H9 (cell line): ENCODE data around the gene EIF1AD. TPM values are rescaled to one million over a fixed set of nuclear protein-coding genes. Genes with fewer than 3 reads are reported as not detected.

Source experiments
- DNase-seq: peaks from one replicate; pipeline ENCODE4 v3.0.0-alpha.2; 2017
- H2AFZ ChIP-seq: one replicate; pipeline ENCODE4 v1.6.1; 2013; ENCODE audit warnings: mild to moderate bottlenecking, low read length, control low read depth, moderate library complexity
- H2AK5ac ChIP-seq: 2 replicates; pipeline ENCODE4 v1.6.1; 2013; ENCODE audit warnings: low read length, control low read depth, mixed read lengths; ENCODE audit not compliant: insufficient read length
- H2BK120ac ChIP-seq: one replicate; pipeline ENCODE4 v1.6.1; 2013; ENCODE audit warnings: low read depth, mild to moderate bottlenecking, low read length, control low read depth, inconsistent platforms; ENCODE audit not compliant: poor library complexity, severe bottlenecking
- H2BK12ac ChIP-seq: 2 replicates; pipeline ENCODE4 v1.6.1; 2013; ENCODE audit warnings: low read length, control low read depth, mixed read lengths, low read depth; ENCODE audit not compliant: insufficient read length
- H2BK15ac ChIP-seq: 2 replicates; pipeline ENCODE4 v1.6.1; 2013; ENCODE audit warnings: low read depth, low read length, control low read depth
- H2BK20ac ChIP-seq: one replicate; pipeline ENCODE4 v1.6.1; 2013; ENCODE audit warnings: low read depth, mild to moderate bottlenecking, low read length, control low read depth, inconsistent platforms; ENCODE audit not compliant: poor library complexity, severe bottlenecking
- H2BK5ac ChIP-seq: 2 replicates; pipeline ENCODE4 v1.6.1; 2013; ENCODE audit warnings: low read length, control low read depth, mixed read lengths; ENCODE audit not compliant: insufficient read length
- H3K14ac ChIP-seq: 2 replicates; pipeline ENCODE4 v1.6.1; 2013; ENCODE audit warnings: low read length, control low read depth; ENCODE audit not compliant: insufficient read depth
- H3K18ac ChIP-seq: 2 replicates; pipeline ENCODE4 v1.6.1; 2013; ENCODE audit warnings: low read depth, mild to moderate bottlenecking, mixed read lengths, low read length, control low read depth; ENCODE audit not compliant: insufficient read length
- H3K23ac ChIP-seq: 2 replicates; pipeline ENCODE4 v1.6.1; 2013; ENCODE audit warnings: low read length, control low read depth, mixed read lengths, low read depth; ENCODE audit not compliant: insufficient read length
- H3K23me2 ChIP-seq: 2 replicates; pipeline ENCODE4 v1.6.1; 2013; ENCODE audit warnings: low read depth, mild to moderate bottlenecking, mixed read lengths, low read length, control low read depth; ENCODE audit not compliant: insufficient read length, poor library complexity, severe bottlenecking
- H3K27ac ChIP-seq: 2 replicates; pipeline ENCODE4 v1.5.1; 2013; ENCODE audit warnings: low read length, control low read depth, mixed read lengths, low read depth; ENCODE audit not compliant: insufficient read length
- H3K27me3 ChIP-seq: 2 replicates; pipeline ENCODE4 v1.6.1; 2013; ENCODE audit warnings: low read length, control low read depth, inconsistent platforms; ENCODE audit not compliant: insufficient read depth
- H3K4ac ChIP-seq: 2 replicates; pipeline ENCODE4 v1.6.1; 2013; ENCODE audit warnings: low read depth, mild to moderate bottlenecking, control low read depth, inconsistent platforms, low read length, moderate library complexity
- H3K4me1 ChIP-seq: 2 replicates; pipeline ENCODE4 v1.6.1; 2013; ENCODE audit warnings: low read length, control low read depth, inconsistent platforms; ENCODE audit not compliant: insufficient read depth
- H3K4me2 ChIP-seq: 2 replicates; pipeline ENCODE4 v1.6.1; 2013; ENCODE audit warnings: low read length, control low read depth, mixed read lengths; ENCODE audit not compliant: insufficient read length, insufficient read depth
- H3K56ac ChIP-seq: 2 replicates; pipeline ENCODE4 v1.6.1; 2013; ENCODE audit warnings: low read depth, mild to moderate bottlenecking, mixed read lengths, low read length, control low read depth; ENCODE audit not compliant: insufficient read length
- H3K79me1 ChIP-seq: 2 replicates; pipeline ENCODE4 v1.6.1; 2013; ENCODE audit warnings: low read depth, mild to moderate bottlenecking, moderate library complexity, low read length, control low read depth, inconsistent platforms; ENCODE audit not compliant: insufficient read depth, poor library complexity, severe bottlenecking
- H3K79me2 ChIP-seq: 2 replicates; pipeline ENCODE4 v1.6.1; 2013; ENCODE audit warnings: low read length, control low read depth, inconsistent platforms; ENCODE audit not compliant: insufficient read depth
- H3K9ac ChIP-seq: 2 replicates; pipeline ENCODE4 v1.6.1; 2013; ENCODE audit warnings: low read length, control low read depth, mixed read lengths; ENCODE audit not compliant: insufficient read length; ENCODE audit errors: extremely low read depth
- H3K9me3 ChIP-seq: one replicate; pipeline ENCODE4 v1.6.1; 2013; ENCODE audit warnings: low read depth, low read length, inconsistent platforms; ENCODE audit not compliant: control insufficient read depth
- H3T11ph ChIP-seq: one replicate; pipeline ENCODE4 v1.6.1; 2013; ENCODE audit warnings: mild to moderate bottlenecking, low read length, control low read depth, inconsistent platforms
- H4K20me1 ChIP-seq: one replicate; pipeline ENCODE4 v1.6.1; 2013; ENCODE audit not compliant: control insufficient read depth, insufficient read length, insufficient read depth
- H4K5ac ChIP-seq: 2 replicates; pipeline ENCODE4 v1.6.1; 2013; ENCODE audit warnings: low read depth, mild to moderate bottlenecking, mixed read lengths, low read length, control low read depth; ENCODE audit not compliant: insufficient read length
- H4K8ac ChIP-seq: replicated peaks from 2 replicates; pipeline ENCODE4 v1.6.1; 2013; ENCODE audit warnings: low read length, control low read depth, mixed read lengths, low read depth; ENCODE audit not compliant: insufficient read length
- H4K91ac ChIP-seq: 2 replicates; pipeline ENCODE4 v1.6.1; 2013; ENCODE audit warnings: low read depth, mild to moderate bottlenecking, moderate library complexity, mixed read lengths, low read length, control low read depth; ENCODE audit not compliant: insufficient read length
- H3K27ac Mint-ChIP-seq, 3 experiments: 2 replicates in 2 of 3; 3 replicates in 1 of 3; pipeline ENCODE4 v1.8.0; 2020 to 2021; ENCODE audit warnings: mixed read lengths in 3 of 3, mild to moderate bottlenecking in 1 of 3, moderate library complexity in 1 of 3
- H3K27me3 Mint-ChIP-seq: 2 replicates; pipeline ENCODE4 v1.8.0; 2021; ENCODE audit warnings: low read depth, mild to moderate bottlenecking, moderate library complexity, mixed read lengths
- H3K36me3 Mint-ChIP-seq, 3 experiments: 2 replicates in 2 of 3; 3 replicates in 1 of 3; pipeline ENCODE4 v1.8.0; 2020 to 2021; ENCODE audit warnings: low read depth in 3 of 3, mixed read lengths in 3 of 3; ENCODE audit not compliant: insufficient read depth in 1 of 3
- H3K4me1 Mint-ChIP-seq, 2 experiments: 2 replicates each; pipeline ENCODE4 v1.8.0; 2020; ENCODE audit warnings: mixed read lengths in 2 of 2
- H3K4me3 Mint-ChIP-seq, 2 experiments: 2 replicates in 1 of 2; 3 replicates in 1 of 2; pipeline ENCODE4 v1.8.0; 2020 to 2021; ENCODE audit warnings: mild to moderate bottlenecking in 2 of 2, mixed read lengths in 2 of 2, moderate library complexity in 1 of 2
- H3K9me3 Mint-ChIP-seq, 2 experiments: 2 replicates in 1 of 2; 3 replicates in 1 of 2; pipeline ENCODE4 v1.8.0; 2020; ENCODE audit warnings: mild to moderate bottlenecking in 2 of 2, mixed read lengths in 2 of 2, moderate library complexity in 1 of 2
- CTCF ChIP-seq: fragments of 200-600 bp; sonication (generic); conservative IDR thresholded peaks from 3 replicates; pipeline ENCODE4 v1.8.0; 2021; ENCODE audit warnings: antibody characterized with exemption, mild to moderate bottlenecking
- WGBS: extraction: QIAGEN DNeasy Blood & Tissue Kit; methylation state at CpG from one replicate; pipeline ENCODE4 v1.1.7; 2013; ENCODE audit warnings: missing lambda C conversion rate, low lambda C conversion rate, mixed read lengths; ENCODE audit not compliant: insufficient read length; ENCODE audit errors: extremely low coverage; 5-methylcytosine and 5-hydroxymethylcytosine counted together
- total RNA-seq: library from RNA; stranded (reverse); gene quantifications from 2 replicates; pipeline ENCODE4 v1.2.1, GENCODE V29; 2021

The EIF1AD gene
- total RNA-seq, 1 experiment from 2014 or later = 46.7 TPM

DNA sequence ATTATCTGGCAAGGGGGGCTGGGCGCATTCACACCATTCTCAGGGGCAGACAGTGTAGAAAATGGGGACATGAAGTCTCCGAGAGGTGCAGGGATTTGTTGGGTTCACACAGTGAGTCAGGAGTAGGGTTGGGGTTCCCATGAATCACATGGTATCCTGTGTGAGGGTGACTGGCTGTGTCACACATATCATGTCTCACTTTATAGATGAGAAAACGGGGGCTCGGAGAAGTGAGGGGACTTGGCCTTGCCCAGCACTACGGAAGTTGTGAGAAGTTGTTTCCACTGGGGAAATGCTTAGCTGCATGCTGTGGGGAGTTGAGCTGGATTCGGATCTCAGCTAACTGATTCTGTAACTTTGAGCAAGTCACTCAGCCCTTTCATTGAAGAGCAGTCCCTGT is 42.8 kb upstream of the EIF1AD start:
- Histone ChIP-seq H3K27ac (no peak overlapping the region), H3K56ac (no peak overlapping the region), H3K23ac (no peak overlapping the region), H3K79me1 (no peaks in the 10 kb centered on the region), H3K18ac (no peak overlapping the region), H2BK5ac (no peak overlapping the region), H2AFZ (no peak overlapping the region), H4K20me1 (peaks cover 3% of the 10 kb centered on the region), H2BK20ac (no peak overlapping the region), H3K4me2 (no peak overlapping the region), H3K23me2 (peaks cover 8% of the 10 kb centered on the region), H3K27me3 (no peaks in the 10 kb centered on the region), H3K79me2 (no peaks in the 10 kb centered on the region), H3K9ac (no peak overlapping the region), H2BK120ac (no peak overlapping the region), H2BK15ac (no peak overlapping the region), H4K8ac (no peak overlapping the region), H2BK12ac (no peak overlapping the region), H3K14ac (no peak overlapping the region), H4K91ac (no peak overlapping the region), H3T11ph (no peak overlapping the region), H2AK5ac (no peak overlapping the region), H3K4ac (no peak overlapping the region), H4K5ac (no peak overlapping the region), H3K9me3 (no peaks in the 10 kb centered on the region), H3K4me1 (0 out of 2 replicates have a peak, but pooled peaks cover 4% of the 10 kb centered on the region)
- Mint-ChIP-seq H3K27ac (no peak overlapping the region; a peak in 1 of 7 replicates), H3K4me3 (peak overlapping the region in 1 of 2 experiments; percentile 38; a peak in 1 of 5 replicates), H3K27me3 (no peaks in the 10 kb centered on the region; the same call in 1 of the 2 replicates), H3K4me1 (peaks cover 23 to 30% of the 10 kb centered on the region in 2 experiments), H3K9me3 (no peaks in the 10 kb centered on the region), H3K36me3 (peaks cover 17 to 32% (median 21%) of the 10 kb centered on the region in 3 experiments; a peak in 6 of 7 replicates)
- no CpG with 5 or more reads among the region's 6 CpGs for WGBS
- TF ChIP-seq CTCF = no peak
- DNase-seq = no peak
